RCC 7860 (cell line): Measurements from ENCODE around the gene ITGA11.

Source experiments
- DNase-seq: peaks from one replicate; pipeline ENCODE4 v3.0.0-alpha.2; 2015; ENCODE audit warnings: low spot score
- FAIRE-seq: peaks from 2 replicates; lab custom pipeline; 2012; peaks lifted over from hg19 to GRCh38; lab: Jason Lieb, UNC

ITGA11 gene

GRCh38 chr15:68278345-68278594, 153.7 kb downstream of the ITGA11 start:
- FAIRE-seq (no peak), DNase-seq (peak; percentile 35)

- no peak for FAIRE-seq
- peak; percentile 72 for DNase-seq
Observed at GRCh38 chr15:68277603-68278344, 154.2 kb downstream of the ITGA11 start, which contains the start of gene FEM1B. Gene FEM1B, plus strand, starts transcription at chr15:68277745. Its CDS starts 673 bp downstream, at chr15:68278418.

- FAIRE-seq: no peak
- DNase-seq: no peak
Observed at GRCh38 chr15:68277131-68277602, 154.8 kb downstream of the ITGA11 start.

GRCh38 chr15:68276668-68277067, 155.3 kb downstream of the ITGA11 start:
- FAIRE-seq: no peak

GRCh38 chr15:68275165-68275746, 156.7 kb downstream of the ITGA11 start:
- FAIRE-seq: no peak
- DNase-seq: no peak

More at GRCh38 chr15:68276668-68277067, 155.3 kb downstream of the ITGA11 start:
- DNase-seq: no peak

GRCh38 chr15:68274201-68274848, 157.6 kb downstream of the ITGA11 start:
- DNase-seq: no peak
- no peak for FAIRE-seq

- FAIRE-seq (peak; percentile 42), DNase-seq (peak; percentile 81)
Observed at GRCh38 chr15:68272721-68273271, 159.2 kb downstream of the ITGA11 start.

- DNase-seq: peak; percentile 77
- FAIRE-seq: no peak
Observed at GRCh38 chr15:68271854-68272471, 160.0 kb downstream of the ITGA11 start.

- DNase-seq (no peak), FAIRE-seq (no peak)
Observed at GRCh38 chr15:68268405-68268804, 163.6 kb downstream of the ITGA11 start.

GRCh38 chr15:68265674-68266073, 166.3 kb downstream of the ITGA11 start:
- no peak for DNase-seq
- FAIRE-seq: no peak

GRCh38 chr15:68265081-68265480, 166.9 kb downstream of the ITGA11 start:
- FAIRE-seq (no peak), DNase-seq (no peak)

GRCh38 chr15:68264282-68264681, 167.7 kb downstream of the ITGA11 start:
- no peak for DNase-seq
- no peak for FAIRE-seq

- DNase-seq: no peak
- FAIRE-seq: no peak
Observed at GRCh38 chr15:68262514-68263356, 169.2 kb downstream of the ITGA11 start.

- FAIRE-seq (no peak), DNase-seq (no peak)
Observed at GRCh38 chr15:68261980-68262379, 170.0 kb downstream of the ITGA11 start.

GRCh38 chr15:68261241-68261640, 170.7 kb downstream of the ITGA11 start:
- DNase-seq (no peak), FAIRE-seq (no peak)

- DNase-seq (no peak), FAIRE-seq (no peak)
Observed at GRCh38 chr15:68259883-68260282, 172.1 kb downstream of the ITGA11 start.

- no peak for DNase-seq
- no peak for FAIRE-seq
Observed at GRCh38 chr15:68258692-68259091, 173.3 kb downstream of the ITGA11 start.

GRCh38 chr15:68256675-68257450, 175.1 kb downstream of the ITGA11 start:
- no peak for DNase-seq
- no peak for FAIRE-seq

GRCh38 chr15:68252925-68253534, 178.9 kb downstream of the ITGA11 start:
- FAIRE-seq: peak; percentile 33

More at GRCh38 chr15:68252925-68253534, 178.9 kb downstream of the ITGA11 start:
- peak; percentile 63 for DNase-seq
